Urothelium cell line (cell line): ENCODE results near the gene TSPAN14.

ENCODE experiments used
- DNase-seq: peaks from one replicate; pipeline ENCODE4 v3.0.0; 2011; ENCODE audit warnings: low spot score, mixed read lengths
- FAIRE-seq: peaks from 2 replicates; lab custom pipeline; 2011; peaks lifted over from hg19 to GRCh38; lab: Jason Lieb, UNC

Gene TSPAN14

DNA sequence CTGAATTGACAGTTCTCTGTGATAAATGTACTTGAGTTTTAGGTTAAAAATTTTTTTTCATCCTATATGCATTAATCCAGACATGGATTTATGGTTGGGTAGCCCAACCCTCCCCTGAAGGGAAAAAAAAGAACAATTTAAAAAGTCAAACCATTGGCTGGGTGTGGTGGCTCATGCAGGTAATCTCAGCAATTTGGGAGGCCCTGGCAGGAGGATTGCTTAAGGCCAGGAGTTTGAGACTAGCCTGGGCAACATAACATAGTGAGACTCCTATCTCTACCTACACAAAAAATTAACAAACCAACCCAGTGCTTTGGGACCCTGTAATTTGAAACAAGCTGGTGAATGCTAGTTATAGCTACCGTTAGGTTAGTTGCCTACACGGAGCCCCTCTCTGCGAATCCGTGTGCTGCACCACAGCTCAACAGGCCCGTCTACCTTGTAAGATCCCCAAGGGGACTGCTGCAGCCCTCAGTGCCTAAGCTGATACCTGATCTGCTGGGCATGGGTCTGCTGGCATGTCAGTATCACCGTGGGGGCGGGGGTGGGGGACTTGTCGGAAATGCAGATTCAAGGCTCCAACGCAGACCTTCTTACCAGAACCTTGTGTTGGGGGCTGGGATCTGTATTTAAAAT lies 32.8 kb downstream of the TSPAN14 start:
- no peak for FAIRE-seq

GRCh38 chr10:80487421-80487785 lies 33.3 kb downstream of the TSPAN14 start:
- FAIRE-seq (no peak), DNase-seq (no peak)

More for the DNA sequence above, 32.8 kb downstream of the TSPAN14 start:
- no peak for DNase-seq

- no peak for FAIRE-seq
- no peak for DNase-seq
Observed at GRCh38 chr10:80487791-80488538, 33.9 kb downstream of the TSPAN14 start.

- no peak for DNase-seq
- FAIRE-seq: no peak
Observed at GRCh38 chr10:80488539-80489066, 34.5 kb downstream of the TSPAN14 start.

GRCh38 chr10:80489371-80490112 lies 35.4 kb downstream of the TSPAN14 start:
- no peak for DNase-seq
- FAIRE-seq: no peak

- no peak for FAIRE-seq
- DNase-seq: no peak
Observed at GRCh38 chr10:80491251-80492102, 37.4 kb downstream of the TSPAN14 start.

DNA sequence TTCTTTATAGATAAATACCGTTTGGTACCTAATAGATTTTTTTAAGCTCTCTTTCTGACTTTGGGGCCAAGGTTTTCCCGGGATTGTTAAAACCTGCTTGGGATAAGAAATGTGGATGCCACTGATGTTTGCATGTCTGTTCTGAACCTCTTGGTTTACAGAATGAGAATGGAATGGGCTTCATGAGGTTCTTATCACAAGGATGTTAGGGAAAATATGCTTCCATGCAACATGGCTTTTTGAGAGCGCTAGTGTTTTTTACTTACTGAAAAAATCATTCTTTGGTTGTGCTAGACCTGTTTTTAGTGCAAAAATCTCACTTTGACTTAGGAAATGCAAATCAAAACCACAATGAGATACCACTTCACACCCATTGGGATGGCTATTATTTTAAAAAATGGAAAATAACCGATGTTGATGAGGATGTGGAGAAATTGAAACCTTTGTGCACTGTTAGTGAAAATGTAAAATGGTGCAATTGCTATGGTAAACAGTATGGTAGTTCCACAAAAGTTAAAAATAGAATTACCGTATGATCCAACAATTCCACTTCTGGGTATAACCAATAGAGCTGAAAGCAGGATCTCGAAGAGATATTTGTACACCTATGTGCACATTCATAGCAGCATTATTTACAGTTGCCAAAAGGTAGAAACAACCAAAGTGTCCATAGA lies 38.9 kb downstream of the TSPAN14 start:
- FAIRE-seq: no peak

GRCh38 chr10:80493522-80494051 lies 39.5 kb downstream of the TSPAN14 start:
- DNase-seq (no peak), FAIRE-seq (no peak)

More for the DNA sequence above, 38.9 kb downstream of the TSPAN14 start:
- DNase-seq: no peak

DNA sequence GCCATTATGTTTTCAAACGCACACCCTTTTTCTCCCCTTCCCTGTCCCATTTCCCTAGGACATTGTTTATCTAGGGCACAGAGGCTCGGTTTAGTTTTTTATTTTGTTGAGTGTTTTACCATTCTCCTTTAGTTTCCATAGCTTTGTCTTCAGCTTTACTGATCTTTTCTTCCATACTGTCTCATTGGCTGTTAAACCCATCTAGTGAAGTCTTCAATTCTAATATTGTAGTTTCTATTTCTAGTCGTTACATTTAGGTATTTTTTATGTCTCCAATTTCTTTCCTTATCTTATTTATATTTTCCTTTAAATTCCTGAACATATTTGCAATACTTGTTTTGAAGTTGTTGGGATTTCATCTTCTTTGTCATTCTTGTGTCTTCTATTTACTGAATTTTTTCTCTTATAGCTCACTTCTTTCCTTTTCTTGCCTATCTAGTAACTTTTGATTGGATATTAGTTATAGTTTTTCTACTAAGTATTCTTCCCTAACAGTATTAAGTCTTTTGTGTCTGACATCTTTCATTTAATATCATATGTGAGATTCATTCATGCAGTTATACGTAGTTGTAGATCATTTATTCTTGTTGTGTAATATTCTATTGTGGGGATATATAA lies 42.6 kb downstream of the TSPAN14 start:
- FAIRE-seq (no peak), DNase-seq (no peak)

DNA sequence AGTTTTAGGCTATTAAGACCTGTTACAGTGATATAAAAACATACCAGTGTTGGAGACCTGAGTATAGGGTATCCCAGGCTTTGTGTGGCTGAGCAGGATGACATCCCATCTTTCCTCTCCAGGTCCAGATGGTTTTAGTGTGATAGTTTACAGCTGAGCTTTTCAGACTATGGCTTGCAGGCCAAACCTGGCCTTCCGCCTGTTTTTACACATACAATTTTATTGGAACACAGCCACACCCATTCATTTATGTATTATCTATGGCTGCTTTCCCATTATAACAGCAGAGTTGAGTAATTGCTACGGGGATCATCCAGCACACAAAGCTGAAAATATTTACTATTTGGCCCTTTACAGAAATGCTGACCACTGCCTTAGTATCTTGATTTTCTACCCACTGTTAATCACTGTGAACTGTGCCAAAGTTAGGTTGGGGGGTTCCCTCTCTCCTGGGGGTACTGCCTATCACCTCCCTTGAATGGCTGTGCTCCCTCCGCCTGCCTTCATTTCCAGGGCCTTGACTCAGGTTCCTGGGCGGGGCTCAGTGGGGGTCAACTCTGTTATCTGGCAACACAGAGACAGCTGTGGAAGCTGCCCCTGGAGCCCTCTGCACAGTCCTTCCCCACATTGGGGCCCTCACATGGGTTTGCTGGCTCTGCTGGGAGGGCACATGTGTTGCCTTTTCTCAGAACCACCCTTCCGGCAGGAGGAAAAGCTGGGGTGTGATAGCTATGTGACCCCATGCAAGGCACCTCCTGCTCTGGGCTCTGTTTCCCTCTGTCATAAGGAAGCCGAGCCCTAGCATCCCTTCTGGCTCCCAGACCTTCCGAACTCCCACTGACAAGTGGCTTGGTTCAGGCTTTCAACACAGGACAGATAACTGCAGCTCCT lies 43.3 kb downstream of the TSPAN14 start:
- DNase-seq (no peak), FAIRE-seq (no peak)

- DNase-seq: no peak
- no peak for FAIRE-seq
Observed at GRCh38 chr10:80498078-80498832, 44.1 kb downstream of the TSPAN14 start.

DNA sequence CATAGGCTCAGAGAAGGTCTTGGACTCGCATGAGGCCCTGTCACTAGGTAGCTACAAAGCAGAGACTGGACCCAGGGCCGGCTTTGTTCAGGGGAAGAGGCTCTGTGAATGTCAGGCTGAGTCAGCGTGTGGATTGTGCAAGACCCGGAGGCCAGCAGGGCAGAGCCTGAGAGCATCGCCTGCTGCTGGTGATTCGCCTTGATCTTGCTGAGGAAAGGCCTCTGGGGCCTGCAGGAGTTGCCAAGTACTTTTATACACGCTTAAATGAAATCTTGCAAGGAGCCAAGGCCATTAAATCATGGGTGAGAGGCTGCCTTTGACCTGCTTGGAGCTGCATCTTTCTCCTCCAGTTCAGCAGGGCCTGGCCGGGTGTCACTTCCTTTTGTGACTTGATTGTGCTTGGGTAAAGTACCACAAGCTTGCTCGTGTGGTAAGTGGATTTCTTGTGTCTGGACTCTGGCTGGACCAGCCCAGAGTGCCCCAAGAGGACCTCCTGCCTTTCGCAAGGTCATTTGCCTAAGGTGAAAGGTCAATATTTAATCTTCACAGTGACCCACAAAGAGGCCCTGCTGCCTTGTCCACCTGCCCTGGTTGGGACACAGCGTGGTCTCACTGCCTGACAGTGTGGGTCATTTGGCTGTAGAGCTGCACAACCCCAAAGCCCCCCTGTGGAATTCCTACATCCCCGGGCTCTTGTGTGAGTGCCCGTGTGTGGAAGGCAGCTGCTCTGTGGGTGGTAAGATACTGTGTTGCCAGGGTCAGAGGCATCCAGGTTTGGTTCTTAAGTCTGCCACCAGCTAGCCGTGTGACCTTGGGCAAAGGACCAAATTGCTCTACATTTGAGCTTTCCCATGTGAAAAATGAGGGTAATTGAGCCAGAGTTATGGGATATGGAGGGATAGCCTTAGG lies 45.0 kb downstream of the TSPAN14 start:
- no peak for FAIRE-seq
- DNase-seq: peak; percentile 92

- FAIRE-seq (no peak), DNase-seq (no peak)
Observed at GRCh38 chr10:80500572-80501380, 46.7 kb downstream of the TSPAN14 start.

- FAIRE-seq (no peak), DNase-seq (no peak)
Observed at GRCh38 chr10:80501381-80501912, 47.3 kb downstream of the TSPAN14 start.

DNA sequence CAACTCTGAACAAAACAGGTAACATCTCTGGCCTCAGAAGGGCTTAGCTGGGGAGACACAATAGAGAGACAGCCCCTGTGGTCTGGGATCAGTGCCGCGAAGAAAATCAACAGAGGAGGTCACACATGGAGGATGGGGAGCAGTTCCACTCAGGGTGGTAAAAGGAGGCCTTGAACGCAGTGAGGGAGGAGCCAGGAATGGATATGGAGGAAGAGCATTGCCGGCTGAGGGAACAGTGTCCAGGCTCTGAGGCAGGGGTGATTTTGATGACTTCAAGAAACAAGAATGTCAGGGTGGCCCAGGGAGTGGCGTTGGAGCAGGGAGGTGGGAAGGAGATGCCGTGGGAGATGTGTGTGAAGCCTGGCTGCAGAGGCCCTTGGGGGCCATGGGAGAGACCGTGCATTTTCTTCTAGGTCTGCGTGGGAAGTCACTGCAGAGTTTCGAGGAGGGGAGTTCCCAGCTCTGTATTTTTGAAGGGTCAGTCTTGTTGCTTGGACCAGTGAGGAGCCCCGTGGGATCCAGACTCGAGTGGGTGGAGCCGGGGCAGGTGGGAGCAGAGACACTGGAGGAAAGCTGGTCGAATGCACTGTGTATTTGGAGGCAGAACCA lies 47.9 kb downstream of the TSPAN14 start:
- no peak for FAIRE-seq
- DNase-seq: peak; percentile 55
